Measurements from ENCODE around the gene SKAP1. TPM values are rescaled to one million over a fixed set of nuclear protein-coding genes. Genes with fewer than 3 reads are reported as not detected.

The SKAP1 gene
- total and polyA plus RNA-seq, 8 donors = 2.4 to 4.4 (median 3.2) TPM; not detected in 2

DNA sequence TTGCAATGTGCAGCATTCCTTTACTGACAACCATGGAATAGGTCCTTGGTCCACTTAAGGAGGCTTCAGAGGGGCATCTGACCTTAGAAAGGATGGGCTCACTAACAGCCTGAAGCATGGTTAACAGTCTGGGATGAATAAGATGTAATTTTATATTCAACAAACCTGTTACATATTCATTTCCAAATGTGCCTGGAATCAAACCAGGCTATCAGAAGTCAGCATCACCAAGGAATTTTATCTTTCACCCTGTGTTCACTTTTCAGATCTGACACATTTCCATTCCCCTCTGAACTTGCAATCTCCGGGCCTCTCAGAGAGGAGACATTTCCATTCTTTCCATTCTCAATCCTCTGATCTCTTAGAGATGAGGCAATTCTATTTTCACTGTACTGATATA, 260.1 kb downstream of the SKAP1 start:
- no peak for DNase-seq
- intact Hi-C loops (cut with DNase I; ENCODE audit: low total_unique reads) = no loop called here
- Histone ChIP-seq H3K4me3 (no peak overlapping the region), H3K36me3 (no peaks in the 10 kb centered on the region), H3K4me1 (no peaks in the 10 kb centered on the region), H3K9me3 (no peaks in the 10 kb centered on the region), H3K27ac (no peak overlapping the region), H3K27me3 (peaks cover 0 to 3% (median 0%) of the 10 kb centered on the region in 3 donors)
- TF ChIP-seq EP300 (IDR thresholded peaks at IDR 0.05) (no peak), CTCF (IDR thresholded peaks at IDR 0.05) (no peak), POLR2A (IDR thresholded peaks at IDR 0.05) (no peak), POLR2AphosphoS5 (IDR thresholded peaks at IDR 0.05) (no peak)
- 38 to 77% (median 65%) methylated on average over 1 of the region's 1 CpG for WGBS, 5 donors

DNA sequence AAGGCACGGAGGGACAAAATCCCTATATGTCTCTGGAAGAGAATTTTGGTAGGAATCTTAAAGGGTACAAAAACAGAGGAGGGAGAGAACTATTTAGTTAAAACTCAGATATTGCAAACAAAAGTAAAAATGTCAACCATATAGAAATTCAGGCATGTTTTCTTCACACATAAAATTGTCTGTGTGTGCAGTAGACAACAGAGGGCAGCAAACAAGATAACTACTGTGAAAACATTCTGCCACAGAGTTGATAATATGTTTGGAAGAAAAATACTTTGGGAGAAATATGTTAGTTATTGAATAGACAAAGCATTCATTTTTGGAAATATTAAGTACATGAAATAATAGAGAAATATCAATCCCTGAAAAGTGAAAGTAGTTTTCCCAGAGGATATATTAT, 266.2 kb downstream of the SKAP1 start:
- Histone ChIP-seq H3K4me3 (no peak overlapping the region), H3K27ac (no peak overlapping the region), H3K36me3 (no peaks in the 10 kb centered on the region), H3K4me1 (peaks cover 0 to 39% (median 20%) of the 10 kb centered on the region in 4 donors), H3K9me3 (no peaks in the 10 kb centered on the region), H3K27me3 (no peaks in the 10 kb centered on the region)
- no peak for DNase-seq
- WGBS, 5 donors = 93 to 98% (median 94%) methylated on average over 1 of the region's 1 CpG
- TF ChIP-seq POLR2A (IDR thresholded peaks at IDR 0.05) = no peak
- TF ChIP-seq EP300 (IDR thresholded peaks at IDR 0.05) = no peak
- TF ChIP-seq POLR2AphosphoS5 (IDR thresholded peaks at IDR 0.05) = no peak
- no peak for TF ChIP-seq CTCF (IDR thresholded peaks at IDR 0.05)
- intact Hi-C loops (cut with DNase I; ENCODE audit: low total_unique reads) = no loop called here

DNA sequence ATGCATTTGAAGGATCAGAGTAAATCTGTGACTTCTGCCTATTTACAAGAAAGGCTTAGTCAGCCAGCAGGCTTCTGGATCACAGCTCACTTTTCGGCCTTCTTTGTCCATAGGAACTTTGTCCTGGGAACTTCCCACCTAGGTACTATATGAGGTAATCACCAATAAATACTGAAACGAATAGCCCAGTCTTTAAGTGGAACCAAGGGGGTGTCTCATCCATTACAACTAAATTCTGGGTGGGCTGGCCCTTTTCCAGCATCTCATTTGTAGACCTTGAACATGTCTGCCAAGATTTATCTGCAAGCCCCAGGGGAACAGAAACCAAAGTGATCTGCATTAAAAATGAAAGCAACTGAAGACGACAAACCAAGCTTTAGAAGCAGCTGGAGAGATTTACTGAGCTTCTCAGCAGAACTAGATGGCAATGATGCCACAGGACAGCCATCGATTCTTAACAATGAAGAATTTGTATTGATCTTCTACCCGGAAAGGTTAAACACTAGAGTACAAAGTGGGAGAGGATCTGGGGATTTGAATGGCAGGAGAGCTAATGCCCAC, 267.0 kb downstream of the SKAP1 start:
- Histone ChIP-seq H3K4me3 (no peak overlapping the region), H3K4me1 (peaks cover 0 to 39% (median 20%) of the 10 kb centered on the region in 4 donors), H3K36me3 (no peaks in the 10 kb centered on the region), H3K9me3 (no peaks in the 10 kb centered on the region), H3K27ac (peak overlapping the region in 1 of 5 donors; percentile 21), H3K27me3 (no peaks in the 10 kb centered on the region)
- DNase-seq = peak; percentile 26 to 39
- WGBS, 5 donors = 25 to 43% (median 32%) methylated on average over 5 of the region's 5 CpGs
- TF ChIP-seq CTCF (IDR thresholded peaks at IDR 0.05) (no peak), POLR2AphosphoS5 (IDR thresholded peaks at IDR 0.05) (no peak), POLR2A (IDR thresholded peaks at IDR 0.05) (no peak), EP300 (IDR thresholded peaks at IDR 0.05) (no peak)
- intact Hi-C loops (cut with DNase I; ENCODE audit: low total_unique reads) = no loop called here

GRCh38 chr17:48162306-48162934, 267.6 kb downstream of the SKAP1 start:
- H3K9me3 ChIP-seq = no peaks in the 10 kb centered on the region
- TF ChIP-seq POLR2AphosphoS5 (IDR thresholded peaks at IDR 0.05) = no peak
- no peak for TF ChIP-seq POLR2A (IDR thresholded peaks at IDR 0.05)
- TF ChIP-seq EP300 (IDR thresholded peaks at IDR 0.05) = no peak
- no peak for TF ChIP-seq CTCF (IDR thresholded peaks at IDR 0.05)
- intact Hi-C loops (cut with DNase I; ENCODE audit: low total_unique reads) = no loop called here
- DNase-seq = no peak
- H3K4me1 ChIP-seq = peaks cover 0 to 39% (median 20%) of the 10 kb centered on the region in 4 donors
- H3K27ac ChIP-seq = no peak overlapping the region
- no peaks in the 10 kb centered on the region for H3K36me3 ChIP-seq
- WGBS, 5 donors = 53 to 74% (median 60%) methylated on average over 5 of the region's 5 CpGs
- no peaks in the 10 kb centered on the region for H3K27me3 ChIP-seq
- no peak overlapping the region for H3K4me3 ChIP-seq

All from stomach (tissue), 9 donors.